Stomach (tissue), 9 donors: ENCODE measurements around the gene C1orf185. TPM values are rescaled to one million over a fixed set of nuclear protein-coding genes. Genes with fewer than 3 reads are reported as not detected.

Experiments used
- DNase-seq, 2 donors: peaks; one replicate each; pipeline versions ENCODE4 v3.0.0 to v3.0.0-alpha.2; 2013 to 2019
- H3K27ac ChIP-seq, 5 donors: fragments of 200-600 bp in 4 of 5; sonication (generic) in 4 of 5; one replicate each; pipeline ENCODE4 v1.5.1; 2013 to 2019; ENCODE audit warnings: mild to moderate bottlenecking in 1 of 5, moderate library complexity in 1 of 5
- H3K27me3 ChIP-seq, 3 donors: fragments of 200-600 bp; sonication (generic); one replicate each; pipeline ENCODE4 v1.5.1; 2017 to 2019; ENCODE audit warnings: mixed run types in 1 of 3
- H3K36me3 ChIP-seq, 4 donors: fragments of 200-600 bp; sonication (generic); 1 replicate in 3 of 4; 2 replicates in 1 of 4; pipeline ENCODE4 v1.5.1; 2016 to 2019
- H3K4me1 ChIP-seq, 4 donors: fragments of 200-600 bp; sonication (generic); one replicate each; pipeline ENCODE4 v1.5.1; 2016 to 2019
- H3K4me3 ChIP-seq, 4 donors: fragments of 200-600 bp; sonication (generic) in 3 of 4; one replicate each; pipeline ENCODE4 v1.5.1; 2016 to 2019; ENCODE audit warnings: mild to moderate bottlenecking in 1 of 4
- H3K9me3 ChIP-seq, 4 donors: fragments of 200-600 bp; sonication (generic); one replicate each; pipeline ENCODE4 v1.5.1; 2016 to 2019
- CTCF ChIP-seq, 7 experiments: fragments of 450-650 bp in 4 of 7; fragments of 200-600 bp in 3 of 7; sonication (generic) in 3 of 7; IDR thresholded peaks; one replicate each; pipeline ENCODE4 v1.5.1; 2016 to 2019; ENCODE audit warnings: antibody characterized with exemption in 7 of 7, control low read depth in 2 of 7, mild to moderate bottlenecking in 1 of 7
- EP300 ChIP-seq: sonication (generic); formaldehyde crosslinking; IDR thresholded peaks from one replicate; pipeline ENCODE4 v1.6.1; 2017; ENCODE audit warnings: antibody characterized with exemption
- POLR2A ChIP-seq, 4 donors: fragments of 450-650 bp; IDR thresholded peaks; one replicate each; pipeline ENCODE4 v1.6.1; 2016; ENCODE audit warnings: antibody characterized with exemption in 4 of 4, control low read depth in 2 of 4, mild to moderate bottlenecking in 1 of 4, moderate library complexity in 1 of 4
- POLR2AphosphoS5 ChIP-seq, 3 donors: sonication (generic); formaldehyde crosslinking; IDR thresholded peaks; one replicate each; pipeline ENCODE4 v1.6.1; 2016; ENCODE audit warnings: antibody characterized with exemption in 3 of 3
- WGBS, 5 donors: extraction: QIAGEN DNeasy Blood & Tissue Kit in 3 of 5; methylation state at CpG; one replicate each; pipeline versions ENCODE4 v1.1.5 to v1.1.7; 2013 to 2018; 5-methylcytosine and 5-hydroxymethylcytosine counted together
- intact Hi-C: fragments of 100-400 bp; cut with DNase I; formaldehyde crosslinking; loops from one replicate; pipeline ENCODE4 v1.15.1; 2023; ENCODE audit warnings: low total_unique reads
- polyA plus RNA-seq, 3 donors: library from polyadenylated mRNA; stranded (reverse); fragments of 200-250 nt; gene quantifications; one replicate each; pipeline ENCODE4 v1.2.3, GENCODE V29; 2013
- total RNA-seq, 5 donors: library from RNA; depleted of rRNA; stranded (reverse); fragments of >200 nt; gene quantifications; one replicate each; pipeline versions ENCODE4 v1.1.0 to v1.2.3, GENCODE V29; 2014 to 2016
- donor health status: healthy with polysubstance abuse.
- donor health status: Bipolar disorder and iron deficiency.
- donor health status: healthy.

C1orf185 gene
- total and polyA plus RNA-seq, 8 donors = not detected

GRCh38 chr1:51100264-51100880 is 1.7 kb upstream of the C1orf185 start:
- TF ChIP-seq EP300 = no peak
- TF ChIP-seq POLR2A (IDR thresholded peaks at IDR 0.05) = no peak
- TF ChIP-seq CTCF (IDR thresholded peaks at IDR 0.05) = no peak
- no peak for TF ChIP-seq POLR2AphosphoS5 (IDR thresholded peaks at IDR 0.05)
- no peaks in the 10 kb centered on the region for H3K4me1 ChIP-seq
- no peaks in the 10 kb centered on the region for H3K36me3 ChIP-seq
- no peak for DNase-seq
- 67 to 78% (median 75%) methylated on average over 3 of the region's 3 CpGs for WGBS, 5 donors
- no peak overlapping the region for H3K4me3 ChIP-seq
- intact Hi-C loops = no loop called here
- H3K27ac ChIP-seq = no peak overlapping the region
- H3K27me3 ChIP-seq = no peaks in the 10 kb centered on the region
- H3K9me3 ChIP-seq = no peaks in the 10 kb centered on the region

GRCh38 chr1:51114137-51114536 is 12.1 kb downstream of the C1orf185 start:
- Histone ChIP-seq H3K27me3 (no peaks in the 10 kb centered on the region), H3K4me3 (no peak overlapping the region), H3K4me1 (no peaks in the 10 kb centered on the region), H3K9me3 (no peaks in the 10 kb centered on the region), H3K27ac (no peak overlapping the region), H3K36me3 (no peaks in the 10 kb centered on the region)
- DNase-seq = no peak
- no peak for TF ChIP-seq POLR2AphosphoS5 (IDR thresholded peaks at IDR 0.05)
- TF ChIP-seq EP300 = no peak
- TF ChIP-seq POLR2A (IDR thresholded peaks at IDR 0.05) = no peak
- no peak for TF ChIP-seq CTCF (IDR thresholded peaks at IDR 0.05)
- 70 to 86% (median 75%) methylated on average over 6 of the region's 6 CpGs for WGBS, 5 donors
- intact Hi-C loops = no loop called here

GRCh38 chr1:51115714-51116404 is 13.8 kb downstream of the C1orf185 start:
- intact Hi-C loops = no loop called here
- no peak overlapping the region for H3K4me3 ChIP-seq
- H3K27me3 ChIP-seq = no peaks in the 10 kb centered on the region
- no peak for DNase-seq
- H3K27ac ChIP-seq = no peak overlapping the region
- no peaks in the 10 kb centered on the region for H3K9me3 ChIP-seq
- WGBS, 5 donors = 81 to 90% (median 84%) methylated on average over 7 of the region's 7 CpGs
- no peaks in the 10 kb centered on the region for H3K4me1 ChIP-seq
- TF ChIP-seq POLR2AphosphoS5 (IDR thresholded peaks at IDR 0.05) (no peak), POLR2A (IDR thresholded peaks at IDR 0.05) (no peak), EP300 (no peak), CTCF (IDR thresholded peaks at IDR 0.05) (no peak)
- H3K36me3 ChIP-seq = no peaks in the 10 kb centered on the region

- Histone ChIP-seq H3K36me3 (no peaks in the 10 kb centered on the region), H3K4me1 (no peaks in the 10 kb centered on the region), H3K27me3 (no peaks in the 10 kb centered on the region), H3K9me3 (no peaks in the 10 kb centered on the region), H3K27ac (no peak overlapping the region), H3K4me3 (no peak overlapping the region)
- intact Hi-C loops = no loop called here
- no peak for TF ChIP-seq CTCF (IDR thresholded peaks at IDR 0.05)
- TF ChIP-seq POLR2A (IDR thresholded peaks at IDR 0.05) = no peak
- TF ChIP-seq POLR2AphosphoS5 (IDR thresholded peaks at IDR 0.05) = no peak
- no peak for TF ChIP-seq EP300
- no peak for DNase-seq
- 27 to 57% (median 43%) methylated on average over 3 of the region's 3 CpGs for WGBS, 5 donors
These were observed 17.3 kb downstream of the C1orf185 start for GRCh38 chr1:51119331-51119730.
